GM19467 (cell line): ENCODE data around the gene PGM1.

Source experiments
- ATAC-seq: cut with Tn5 transposase; IDR thresholded peaks from one replicate; pipeline ENCODE4 v1.9.1; 2021; ENCODE audit warnings: mild to moderate bottlenecking, moderate library complexity; ENCODE audit not compliant: unreplicated experiment

PGM1 gene

DNA sequence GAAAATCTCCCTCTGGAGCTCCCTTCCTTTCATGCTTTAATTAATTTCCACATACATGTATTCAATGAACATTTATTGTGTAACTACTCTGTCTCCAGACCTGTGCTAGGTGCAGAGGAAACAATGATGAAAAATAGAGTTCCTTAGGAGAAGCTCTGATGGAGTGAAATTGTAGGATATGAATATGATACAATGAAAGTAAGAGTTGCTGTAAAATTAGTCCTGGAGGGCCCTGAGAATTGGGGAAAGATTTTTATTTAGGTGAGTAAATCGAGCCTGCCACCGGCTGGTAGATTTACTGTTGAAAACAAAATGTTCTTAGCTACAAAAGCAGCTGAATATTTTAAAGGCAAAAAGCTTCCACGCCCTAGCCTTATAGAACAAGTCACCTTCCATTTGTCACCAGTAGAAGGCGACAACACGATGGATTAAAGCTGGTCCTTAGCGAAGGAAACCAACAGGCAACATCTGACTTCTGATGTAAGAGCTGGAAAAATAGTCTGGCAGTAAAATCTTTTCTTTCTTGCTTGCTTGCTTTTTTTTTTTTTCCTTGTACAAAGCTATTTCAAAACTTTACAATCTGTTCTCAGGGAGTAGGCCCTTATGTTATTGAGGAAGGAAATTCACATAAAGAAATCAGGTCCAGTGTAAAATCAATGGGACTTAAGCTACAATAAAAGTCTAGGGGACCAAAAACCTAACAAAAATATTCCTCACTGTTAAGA, 98.7 kb downstream of the PGM1 start:
- no peak for ATAC-seq

DNA sequence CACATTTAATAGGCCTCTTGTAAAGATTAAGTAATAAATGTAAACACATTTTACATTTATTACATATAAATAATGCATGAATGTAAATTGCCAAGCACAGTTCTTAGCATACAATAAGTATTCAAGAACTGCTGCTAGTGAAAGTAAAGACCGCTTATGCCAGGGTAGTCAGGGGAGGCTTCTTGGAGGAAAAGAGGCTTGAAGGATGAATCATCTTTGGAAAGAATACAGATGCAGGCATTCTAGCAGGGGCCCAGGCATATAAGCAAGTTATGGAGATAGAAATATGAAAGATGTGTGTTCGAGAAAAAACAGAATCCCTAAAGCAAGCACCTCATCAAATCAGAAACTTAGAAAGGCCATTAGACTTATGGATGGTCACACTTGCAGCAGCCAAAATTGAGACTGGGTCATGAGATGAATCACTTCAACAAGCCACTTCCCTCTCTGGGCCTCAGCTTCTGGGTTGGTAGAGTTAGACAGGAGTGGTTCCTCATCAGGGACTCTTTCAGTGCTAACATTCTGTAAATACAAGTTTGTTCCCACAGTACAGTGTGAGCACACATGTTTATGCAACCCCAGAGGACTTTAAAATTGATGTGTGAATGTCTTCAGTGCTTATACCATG, 100.8 kb downstream of the PGM1 start:
- no peak for ATAC-seq

DNA sequence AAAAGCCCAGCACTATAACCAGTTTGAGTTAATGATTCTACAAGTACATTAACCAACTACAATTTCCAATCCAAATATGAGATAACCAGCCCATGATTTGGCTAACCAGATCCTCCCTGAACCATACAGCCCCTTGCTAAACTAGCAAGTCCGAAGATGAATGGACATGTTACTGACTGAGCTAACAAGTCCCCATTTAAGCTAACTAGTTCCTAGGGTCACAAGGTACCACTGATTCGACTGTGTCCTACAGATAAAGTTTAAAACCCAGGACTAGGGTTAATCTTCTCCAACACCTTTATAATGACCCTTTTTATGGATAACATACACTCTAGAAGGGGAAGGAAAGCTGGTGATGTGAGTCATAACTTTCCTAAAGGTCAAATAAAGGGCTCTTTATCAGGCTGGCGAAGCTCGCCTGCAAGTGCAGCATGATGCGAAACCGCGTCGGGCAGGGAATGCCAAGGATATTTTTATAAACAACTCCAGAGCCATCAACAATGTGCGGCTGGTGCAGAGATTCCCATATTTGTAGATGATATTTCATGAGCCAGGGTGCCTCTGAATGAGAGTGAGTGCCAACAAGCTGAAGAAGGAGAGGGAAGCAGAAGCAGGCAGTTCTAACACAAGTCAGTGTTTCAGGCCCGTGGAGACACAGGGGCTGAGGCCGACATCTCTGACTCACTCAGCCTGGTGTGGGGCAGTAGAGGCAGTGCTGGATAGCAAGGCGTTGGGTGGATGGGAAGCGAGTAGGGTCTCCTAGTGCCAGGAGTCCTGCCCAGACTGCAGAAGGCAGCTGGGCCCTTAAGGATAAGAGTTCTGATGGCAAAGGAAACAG, 105.0 kb downstream of the PGM1 start:
- no peak for ATAC-seq

DNA sequence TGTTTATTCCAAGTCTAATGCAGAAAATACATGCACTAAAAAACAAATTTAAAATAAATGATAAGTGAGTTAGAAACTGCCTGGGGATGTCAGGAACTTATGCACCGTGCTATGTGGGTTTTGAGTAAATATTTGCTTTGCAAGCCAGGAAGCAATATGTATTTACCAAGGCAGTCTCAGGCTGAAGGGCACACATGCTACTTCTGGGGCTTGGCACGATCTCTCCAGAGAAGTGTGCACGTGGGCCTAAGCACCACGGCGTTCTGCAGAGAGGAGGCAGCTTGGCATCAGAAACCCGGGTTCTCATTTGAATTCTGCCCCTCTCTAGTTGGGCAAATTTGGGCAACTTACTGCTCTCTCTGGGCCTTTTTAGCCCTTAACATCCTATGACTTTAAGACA, 108.0 kb downstream of the PGM1 start:
- no peak for ATAC-seq

DNA sequence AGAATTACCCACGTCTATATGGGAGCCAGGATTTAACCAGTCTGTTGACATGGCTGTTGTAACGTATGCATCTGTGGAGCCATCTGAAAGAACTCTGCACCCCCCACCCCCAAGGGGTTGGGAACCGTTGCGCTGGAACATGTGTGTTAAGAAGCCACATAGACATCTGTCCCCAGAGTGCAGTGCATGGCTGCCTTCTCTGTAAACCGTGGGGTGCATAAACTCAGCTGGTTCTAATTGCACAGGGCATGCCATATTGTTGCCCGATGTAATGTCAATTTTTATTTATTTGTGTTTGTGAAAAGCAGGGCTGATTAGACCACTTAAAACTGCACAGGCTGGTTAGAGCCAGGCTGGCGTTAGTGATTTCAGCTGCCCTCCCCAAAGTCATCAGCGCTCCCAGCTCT, 110.5 kb downstream of the PGM1 start:
- no peak for ATAC-seq

DNA sequence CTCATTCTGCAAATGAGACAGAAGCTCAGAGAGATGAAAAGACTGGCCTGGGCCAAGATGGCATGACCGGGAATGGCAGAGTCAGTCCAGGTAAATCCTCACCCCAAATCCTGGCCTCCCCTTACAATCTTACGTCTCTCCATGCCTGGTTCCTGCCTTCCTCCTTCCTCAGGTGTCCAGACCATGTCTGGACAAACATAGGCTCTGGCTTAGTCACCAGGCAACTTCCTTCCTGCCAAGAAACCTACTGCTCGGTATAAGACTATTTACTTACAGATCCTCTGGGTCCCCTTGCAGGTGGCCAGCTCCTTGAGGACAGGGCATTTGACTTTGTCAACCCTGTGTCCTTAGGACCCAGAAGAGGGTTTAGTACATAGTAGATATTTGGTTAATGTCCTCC, 111.2 kb downstream of the PGM1 start:
- no peak for ATAC-seq

DNA sequence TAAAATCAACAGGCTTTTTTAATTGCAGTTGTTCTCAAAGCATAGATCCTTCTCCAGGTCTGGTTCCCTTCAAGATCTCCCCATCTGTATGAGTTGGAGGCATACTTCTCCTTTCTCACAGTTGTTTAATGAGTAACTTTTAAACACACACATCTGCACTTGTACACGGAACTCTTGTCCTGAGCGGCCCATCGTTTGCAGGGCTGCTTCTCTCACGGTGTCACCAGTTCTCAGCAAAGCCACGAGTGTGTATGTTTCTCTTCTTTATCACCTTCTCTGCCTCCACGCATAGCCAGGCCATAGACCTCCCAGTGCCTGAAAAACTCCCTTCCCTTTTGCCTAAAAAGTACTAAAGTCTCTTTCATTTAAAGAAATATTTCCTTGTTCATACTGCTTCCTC, 111.9 kb downstream of the PGM1 start:
- peak; percentile 84 for ATAC-seq

DNA sequence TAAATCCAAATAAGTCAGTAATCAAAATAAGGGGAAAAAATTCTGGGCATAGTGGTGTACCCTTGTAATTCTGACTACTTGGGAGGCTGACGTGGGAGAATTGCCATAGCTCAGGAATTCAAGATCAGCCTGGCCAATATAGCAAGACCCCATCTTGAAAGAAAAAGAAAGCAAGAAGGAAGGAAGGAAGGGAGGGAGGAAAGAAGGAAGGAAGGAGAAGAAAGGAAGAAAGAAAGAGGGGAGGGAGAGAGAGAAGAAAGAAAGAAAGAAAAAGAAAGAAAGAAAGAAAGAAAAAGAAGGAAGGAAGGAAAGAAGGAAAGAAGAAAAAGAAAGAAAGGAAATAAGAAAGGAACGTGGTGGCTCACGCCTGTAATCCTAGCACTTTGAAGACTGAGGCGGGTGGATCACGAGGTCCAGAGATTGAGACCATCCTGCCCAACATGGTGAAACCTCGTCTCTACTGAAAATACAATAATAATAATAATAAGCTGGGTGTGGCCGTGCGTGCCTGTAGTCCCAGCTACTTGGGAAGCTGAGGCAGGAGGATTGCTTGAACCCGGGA, 116.1 kb downstream of the PGM1 start:
- ATAC-seq: no peak
